22Rv1 (cell line): ENCODE data around the gene FARS2.

ENCODE experiments used
- H3K27ac ChIP-seq: fragments of 450-650 bp; 2 replicates; pipeline ENCODE4 v1.5.1; 2017
- ZFX ChIP-seq: fragments of 450-650 bp; IDR thresholded peaks from 2 replicates; pipeline ENCODE4 v1.6.1; 2017; ENCODE audit warnings: antibody characterized with exemption, borderline replicate concordance
- TF ChIP-seq, protein P1 (sequence below): fragments of 450-650 bp; IDR thresholded peaks from 2 replicates; pipeline ENCODE4 v1.5.1; 2017; ENCODE audit warnings: mild to moderate bottlenecking

Gene FARS2

DNA sequence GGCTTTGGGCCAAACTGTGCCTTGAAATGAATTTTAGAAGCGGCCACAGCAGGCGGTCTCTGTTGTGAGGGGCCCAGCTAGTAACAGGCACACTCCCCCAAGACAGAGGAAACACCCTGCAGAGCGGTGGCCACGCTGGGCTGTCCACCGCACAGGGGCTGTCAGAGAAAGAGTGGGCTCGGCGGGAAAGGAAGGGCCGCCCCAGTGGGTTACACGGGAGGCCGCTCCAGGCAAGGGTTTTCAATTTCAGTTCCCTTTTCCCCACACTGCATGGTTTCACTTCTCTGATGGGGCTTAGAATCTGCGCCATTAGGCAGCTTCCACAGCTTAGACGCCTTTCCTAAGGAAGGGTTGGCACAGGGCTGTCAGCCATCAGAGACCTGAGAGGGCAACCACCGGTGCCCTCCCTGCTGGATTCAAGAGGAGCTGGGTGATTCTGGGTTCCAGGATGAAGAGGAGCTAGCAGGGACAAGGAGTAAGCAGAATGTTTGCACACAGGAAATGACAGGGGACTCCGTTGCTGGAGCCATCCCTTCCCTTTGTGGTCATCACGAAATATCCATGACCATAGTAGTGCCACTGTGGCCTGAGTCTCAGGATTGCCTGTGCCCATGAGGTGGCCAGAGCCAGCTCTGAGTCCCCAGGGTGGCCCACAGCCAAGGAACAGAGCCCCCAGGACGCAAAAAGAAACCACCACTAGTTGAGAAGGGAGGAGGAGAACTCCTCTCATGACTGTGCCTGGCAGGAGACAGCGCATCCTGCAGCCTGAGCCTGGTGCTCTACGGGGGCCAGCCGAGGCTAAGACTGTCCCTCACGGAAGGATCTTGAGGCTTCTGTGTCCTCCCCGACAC is 462.8 kb downstream of the FARS2 start:
- TF ChIP-seq, protein P1, sequence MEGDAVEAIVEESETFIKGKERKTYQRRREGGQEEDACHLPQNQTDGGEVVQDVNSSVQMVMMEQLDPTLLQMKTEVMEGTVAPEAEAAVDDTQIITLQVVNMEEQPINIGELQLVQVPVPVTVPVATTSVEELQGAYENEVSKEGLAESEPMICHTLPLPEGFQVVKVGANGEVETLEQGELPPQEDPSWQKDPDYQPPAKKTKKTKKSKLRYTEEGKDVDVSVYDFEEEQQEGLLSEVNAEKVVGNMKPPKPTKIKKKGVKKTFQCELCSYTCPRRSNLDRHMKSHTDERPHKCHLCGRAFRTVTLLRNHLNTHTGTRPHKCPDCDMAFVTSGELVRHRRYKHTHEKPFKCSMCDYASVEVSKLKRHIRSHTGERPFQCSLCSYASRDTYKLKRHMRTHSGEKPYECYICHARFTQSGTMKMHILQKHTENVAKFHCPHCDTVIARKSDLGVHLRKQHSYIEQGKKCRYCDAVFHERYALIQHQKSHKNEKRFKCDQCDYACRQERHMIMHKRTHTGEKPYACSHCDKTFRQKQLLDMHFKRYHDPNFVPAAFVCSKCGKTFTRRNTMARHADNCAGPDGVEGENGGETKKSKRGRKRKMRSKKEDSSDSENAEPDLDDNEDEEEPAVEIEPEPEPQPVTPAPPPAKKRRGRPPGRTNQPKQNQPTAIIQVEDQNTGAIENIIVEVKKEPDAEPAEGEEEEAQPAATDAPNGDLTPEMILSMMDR: no peak
- no peak overlapping the region for H3K27ac ChIP-seq

DNA sequence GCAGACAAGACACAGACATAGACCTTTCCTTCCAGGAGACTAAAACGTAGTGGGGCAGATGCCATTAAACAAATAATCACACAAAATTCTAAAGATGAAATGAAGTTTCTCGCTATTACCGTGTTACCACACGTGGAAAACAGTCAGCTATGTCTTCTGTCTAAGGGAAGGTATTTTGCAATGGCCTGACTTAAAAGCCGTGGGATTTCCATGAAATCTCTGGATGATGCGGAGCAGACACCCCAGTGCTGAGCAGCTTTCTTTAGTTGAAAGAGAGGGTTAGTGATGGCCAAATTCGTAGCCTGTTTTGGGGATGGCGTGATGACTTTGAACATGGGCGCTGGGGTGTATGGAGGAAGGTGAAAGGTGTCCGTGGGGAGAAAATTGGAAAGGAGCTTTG is 463.6 kb downstream of the FARS2 start:
- H3K27ac ChIP-seq: no peak overlapping the region
- TF ChIP-seq, protein P1: no peak
- no peak for TF ChIP-seq ZFX

DNA sequence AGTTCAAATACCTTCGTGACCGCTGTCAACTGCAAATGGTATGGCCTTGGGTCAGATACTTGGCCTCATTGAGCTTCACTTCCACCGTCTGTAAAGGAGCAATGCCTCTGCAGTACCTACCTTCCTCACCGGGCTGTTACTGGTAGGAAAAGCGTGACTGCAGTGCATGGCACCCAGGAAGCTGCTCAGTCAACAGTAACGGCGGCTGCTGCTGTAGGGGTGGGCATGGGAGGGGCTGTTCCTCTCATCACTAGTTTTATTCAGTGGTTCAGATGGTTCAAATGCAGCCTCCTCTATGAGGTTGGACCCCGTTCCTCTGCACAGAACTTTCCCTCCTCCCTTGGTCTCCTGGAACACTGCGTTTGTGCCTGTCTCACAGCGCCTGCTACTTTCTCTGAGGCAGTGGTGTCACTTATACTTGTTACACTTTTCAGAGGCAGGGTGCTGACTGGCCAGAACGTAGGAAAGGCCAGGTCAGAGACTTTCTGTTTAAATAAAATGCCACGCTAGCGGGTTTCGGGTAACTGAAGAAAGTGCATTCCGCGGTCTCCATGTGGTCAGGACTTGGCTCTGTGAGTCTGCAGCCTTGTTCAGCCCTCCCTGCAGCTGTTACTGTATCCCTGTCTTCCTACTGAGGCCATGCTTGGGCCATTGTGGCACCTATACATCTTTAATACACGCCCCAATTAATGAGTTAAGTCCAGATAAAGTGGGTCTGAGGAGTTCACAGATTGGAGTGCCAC is 465.8 kb downstream of the FARS2 start:
- no peak overlapping the region for H3K27ac ChIP-seq
- TF ChIP-seq, protein P1: no peak
- no peak for TF ChIP-seq ZFX

DNA sequence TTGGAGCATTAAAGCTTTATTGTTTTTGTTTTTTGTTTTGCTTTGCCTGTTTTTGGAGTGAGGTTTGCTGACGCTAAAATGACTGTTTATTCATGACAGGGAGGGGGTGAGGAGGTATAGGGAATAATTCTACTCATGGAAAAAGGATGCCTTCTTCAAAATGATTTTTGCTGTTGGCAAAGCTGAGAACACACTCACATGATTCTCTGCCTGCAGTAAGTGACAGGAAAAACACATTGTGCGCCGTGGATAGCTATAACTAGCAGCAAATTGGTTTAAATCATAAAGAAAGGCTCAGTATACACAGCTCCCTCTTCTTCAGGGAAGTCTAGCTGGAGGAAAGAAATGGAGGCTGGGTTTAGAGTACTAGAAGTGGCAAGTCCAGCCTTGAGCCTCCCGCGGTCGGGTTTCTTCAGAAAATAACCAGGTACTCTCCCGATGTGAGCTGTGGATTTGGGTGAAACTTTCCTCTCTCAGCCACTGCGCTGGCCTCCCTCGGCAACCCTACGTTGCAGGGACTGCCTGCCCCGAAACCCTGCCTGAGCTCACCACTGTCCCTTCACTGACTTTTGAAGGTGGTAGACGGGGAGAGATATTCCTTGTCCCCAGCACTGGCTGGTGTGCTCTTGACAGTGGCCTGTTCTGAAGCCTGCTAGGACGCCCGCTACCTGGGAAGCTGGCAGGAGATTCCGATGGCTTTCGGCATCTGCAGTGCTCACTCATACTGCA is 467.2 kb downstream of the FARS2 start:
- TF ChIP-seq ZFX: no peak
- H3K27ac ChIP-seq: no peak overlapping the region

DNA sequence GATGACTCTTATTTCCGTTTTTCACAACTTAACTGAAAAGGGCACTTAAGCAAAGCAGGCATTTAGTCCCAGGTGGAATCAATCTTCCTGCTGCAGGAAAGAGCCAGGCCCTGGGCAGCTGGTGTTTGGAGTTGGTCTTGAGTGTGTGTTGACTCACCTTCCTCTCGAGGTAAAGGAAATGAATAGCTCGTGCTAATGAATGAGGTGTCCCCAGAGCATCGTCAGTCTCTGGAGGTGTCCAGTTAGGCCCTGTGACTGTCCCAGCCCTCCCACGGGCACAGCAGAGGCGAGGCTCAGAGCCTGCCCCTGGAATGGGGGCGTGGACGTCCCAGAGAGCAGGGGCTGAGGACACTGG is 467.7 kb downstream of the FARS2 start:
- H3K27ac ChIP-seq: no peak overlapping the region
- no peak for TF ChIP-seq ZFX
- TF ChIP-seq, protein P1: no peak

DNA sequence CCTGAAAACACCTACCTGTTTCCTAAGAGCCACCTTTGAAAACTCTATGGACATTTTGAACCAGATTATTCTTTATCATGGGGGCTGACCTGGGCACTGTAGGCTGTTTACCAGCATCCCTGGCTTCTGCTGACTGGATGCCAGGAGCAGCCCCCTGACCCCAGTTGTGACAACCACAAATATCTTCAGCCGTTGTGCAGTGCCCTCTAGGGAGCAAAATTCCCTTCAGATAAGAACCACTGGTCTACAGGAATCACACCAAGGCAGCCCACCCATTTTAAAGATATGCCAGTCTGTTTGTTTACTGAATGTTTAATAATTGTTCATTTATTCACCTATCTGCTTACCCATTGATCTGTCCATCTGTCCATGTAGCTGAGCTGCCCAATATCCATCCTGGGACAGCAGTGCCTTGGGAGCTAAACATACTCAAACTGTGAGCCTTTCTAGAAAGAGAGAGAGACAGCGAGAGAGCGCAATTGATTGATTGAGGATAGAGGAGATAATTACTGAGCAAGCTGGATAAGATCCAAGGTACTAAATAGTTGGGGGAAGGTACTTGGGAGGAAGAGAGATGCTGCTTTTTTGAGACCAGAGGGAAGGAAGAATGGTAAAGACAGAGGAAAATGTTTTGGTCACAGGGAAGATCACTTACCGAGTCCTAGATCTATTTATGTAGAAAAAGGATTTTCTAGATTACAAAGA is 468.7 kb downstream of the FARS2 start:
- H3K27ac ChIP-seq: no peak overlapping the region
- no peak for TF ChIP-seq ZFX
- TF ChIP-seq, protein P1: no peak

DNA sequence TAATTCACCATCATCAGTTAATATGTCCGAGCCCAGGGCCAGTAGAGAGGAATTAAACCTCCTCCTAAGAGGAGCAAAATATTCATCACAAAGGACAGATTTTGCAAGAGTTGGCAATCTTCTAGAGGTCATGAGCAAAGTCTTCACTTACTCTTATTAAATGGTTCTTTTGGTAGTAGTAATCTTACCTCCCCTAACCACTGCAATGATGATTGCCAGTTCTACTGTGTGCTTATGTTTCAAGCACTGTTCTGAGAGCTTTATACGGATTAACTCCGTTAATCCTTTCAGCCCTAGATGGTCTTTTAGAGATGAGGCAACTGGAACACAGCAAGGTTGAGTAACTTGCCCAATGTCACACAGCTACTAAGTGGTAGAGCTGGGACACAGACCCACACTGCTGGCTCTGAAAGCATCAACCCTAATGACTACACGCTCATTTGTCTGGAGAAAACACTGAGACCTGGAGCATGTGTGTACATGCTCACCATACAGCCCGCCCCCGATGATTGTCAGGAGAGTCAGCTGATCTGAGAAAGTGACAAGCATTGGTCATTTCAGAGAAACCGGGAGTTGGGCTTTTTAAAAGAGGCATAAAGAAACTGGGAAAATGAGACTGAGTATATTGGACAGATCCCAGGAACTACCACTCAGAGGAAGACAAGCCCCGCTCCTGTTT is 469.4 kb downstream of the FARS2 start:
- no peak overlapping the region for H3K27ac ChIP-seq
- TF ChIP-seq, protein P1: no peak
- TF ChIP-seq ZFX: no peak
